ENCODE data around the gene RPL6. TPM values are rescaled to one million over a fixed set of nuclear protein-coding genes. Genes with fewer than 3 reads are reported as not detected.
"Not testable (repeated sequence)": the region's sequence is repeated elsewhere in the genome, so short reads cannot be mapped to it uniquely, and the experiment has no call there.

Gene RPL6
- total RNA-seq, 1 experiment from 2014 or later, result 969 TPM

GRCh38 chr12:112418273-112418607 is 8.8 kb upstream of the RPL6 start:
- H3K27me3 ChIP-seq (ENCODE audit: control insufficient read depth, insufficient read depth, low read length), result no peaks in the 10 kb centered on the region
- no peak for DNase-seq (ENCODE audit: low read depth, low spot score)
- H3K4me3 ChIP-seq (ENCODE audit: low read depth in 2 of 2, low read length in 2 of 2), result peak overlapping the region; percentile 89 to 94
- in situ Hi-C loops (cut with HindIII; ENCODE audit: low pct_unique_long_range_greater_than_20kb, low sequenced_read_pairs) (no loop called here), intact Hi-C loops (cut with micrococcal nuclease; ENCODE audit: unreplicated experiment) (no loop called here)
- peak overlapping the region; percentile 92 for H3K27ac ChIP-seq (ENCODE audit: low read length)
- TSS peak; percentile 99 for BruUV-seq (replicated peaks)
- POLR2A ChIA-PET, result interaction anchor here (0.6 kb wide), 1 partner anchor 321 kb away, joined by 5 read pairs; no protein-coding TSS in a partner anchor
- no peaks in the 10 kb centered on the region; the same call in 1 of the 2 replicates for H3K36me3 ChIP-seq (ENCODE audit: control insufficient read depth, insufficient read depth, low read length)
- CTCF ChIA-PET, result interaction anchor here (0.5 to 0.6 kb wide), 3 partner anchors 17 to 53 kb away, joined by 4 to 5 read pairs (median 5); no protein-coding TSS in a partner anchor
- no peaks in the 10 kb centered on the region for H3K9me3 ChIP-seq (ENCODE audit: control insufficient read depth, insufficient read depth, low read depth, low read length)
- ATAC-seq, result no peak
- 0 out of 2 replicates have a peak, but pooled peaks cover 3% of the 10 kb centered on the region for H3K4me1 ChIP-seq (ENCODE audit: control insufficient read depth, insufficient read depth, low read length)
- TF ChIP-seq TCF7L2 (IDR thresholded peaks at IDR 0.05; ENCODE audit: low read depth, low read length), result no peak
- TF ChIP-seq CTCF (IDR thresholded peaks at IDR 0.05), result no peak
- TF ChIP-seq, protein P1, sequence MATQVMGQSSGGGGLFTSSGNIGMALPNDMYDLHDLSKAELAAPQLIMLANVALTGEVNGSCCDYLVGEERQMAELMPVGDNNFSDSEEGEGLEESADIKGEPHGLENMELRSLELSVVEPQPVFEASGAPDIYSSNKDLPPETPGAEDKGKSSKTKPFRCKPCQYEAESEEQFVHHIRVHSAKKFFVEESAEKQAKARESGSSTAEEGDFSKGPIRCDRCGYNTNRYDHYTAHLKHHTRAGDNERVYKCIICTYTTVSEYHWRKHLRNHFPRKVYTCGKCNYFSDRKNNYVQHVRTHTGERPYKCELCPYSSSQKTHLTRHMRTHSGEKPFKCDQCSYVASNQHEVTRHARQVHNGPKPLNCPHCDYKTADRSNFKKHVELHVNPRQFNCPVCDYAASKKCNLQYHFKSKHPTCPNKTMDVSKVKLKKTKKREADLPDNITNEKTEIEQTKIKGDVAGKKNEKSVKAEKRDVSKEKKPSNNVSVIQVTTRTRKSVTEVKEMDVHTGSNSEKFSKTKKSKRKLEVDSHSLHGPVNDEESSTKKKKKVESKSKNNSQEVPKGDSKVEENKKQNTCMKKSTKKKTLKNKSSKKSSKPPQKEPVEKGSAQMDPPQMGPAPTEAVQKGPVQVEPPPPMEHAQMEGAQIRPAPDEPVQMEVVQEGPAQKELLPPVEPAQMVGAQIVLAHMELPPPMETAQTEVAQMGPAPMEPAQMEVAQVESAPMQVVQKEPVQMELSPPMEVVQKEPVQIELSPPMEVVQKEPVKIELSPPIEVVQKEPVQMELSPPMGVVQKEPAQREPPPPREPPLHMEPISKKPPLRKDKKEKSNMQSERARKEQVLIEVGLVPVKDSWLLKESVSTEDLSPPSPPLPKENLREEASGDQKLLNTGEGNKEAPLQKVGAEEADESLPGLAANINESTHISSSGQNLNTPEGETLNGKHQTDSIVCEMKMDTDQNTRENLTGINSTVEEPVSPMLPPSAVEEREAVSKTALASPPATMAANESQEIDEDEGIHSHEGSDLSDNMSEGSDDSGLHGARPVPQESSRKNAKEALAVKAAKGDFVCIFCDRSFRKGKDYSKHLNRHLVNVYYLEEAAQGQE (IDR thresholded peaks at IDR 0.05; ENCODE audit: insufficient read depth in 1 of 2, low read depth in 2 of 2, low read length in 1 of 2), result no peak
- no peak for TF ChIP-seq POLR2AphosphoS5 (IDR thresholded peaks at IDR 0.05; ENCODE audit: low read depth, low read length)
- TF ChIP-seq SIN3A (IDR thresholded peaks at IDR 0.05; ENCODE audit: borderline replicate concordance, insufficient read depth, low read depth, low read length), result no peak

- H3K27ac ChIP-seq (ENCODE audit: low read length); intact Hi-C loops (cut with micrococcal nuclease; ENCODE audit: unreplicated experiment); POLR2A ChIA-PET; ATAC-seq; DNase-seq (ENCODE audit: low read depth, low spot score); BruUV-seq (replicated peaks); CTCF ChIA-PET; H3K9me3 ChIP-seq (ENCODE audit: control insufficient read depth, insufficient read depth, low read depth, low read length); H3K36me3 ChIP-seq (ENCODE audit: control insufficient read depth, insufficient read depth, low read length); H3K4me3 ChIP-seq (ENCODE audit: low read depth in 2 of 2, low read length in 2 of 2); H3K4me1 ChIP-seq (ENCODE audit: control insufficient read depth, insufficient read depth, low read length); in situ Hi-C loops (cut with HindIII; ENCODE audit: low pct_unique_long_range_greater_than_20kb, low sequenced_read_pairs); H3K27me3 ChIP-seq (ENCODE audit: control insufficient read depth, insufficient read depth, low read length): not testable (repeated sequence)
These were observed 6.1 kb upstream of the RPL6 start for GRCh38 chr12:112415457-112415856.

- CTCF ChIA-PET, result no interaction called here
- H3K9me3 ChIP-seq (ENCODE audit: control insufficient read depth, insufficient read depth, low read depth, low read length), result no peaks in the 10 kb centered on the region
- BruUV-seq (replicated peaks), result no TSS peak
These were observed 4.6 kb upstream of the RPL6 start for GRCh38 chr12:112413855-112414625.

More at GRCh38 chr12:112413855-112414625, 4.6 kb upstream of the RPL6 start:
- H3K4me3 ChIP-seq (ENCODE audit: low read depth in 2 of 2, low read length in 2 of 2), result no peak overlapping the region
- intact Hi-C loops (cut with micrococcal nuclease; ENCODE audit: unreplicated experiment) (no loop called here), in situ Hi-C loops (cut with HindIII; ENCODE audit: low pct_unique_long_range_greater_than_20kb, low sequenced_read_pairs) (no loop called here)
- H3K27me3 ChIP-seq (ENCODE audit: control insufficient read depth, insufficient read depth, low read length), result no peaks in the 10 kb centered on the region
- POLR2A ChIA-PET, result interaction anchor here (0.5 to 0.6 kb wide), 2 partner anchors 259 to 599 kb away, joined by 3 read pairs; no protein-coding TSS in a partner anchor
- DNase-seq (ENCODE audit: low read depth, low spot score) (no peak), ATAC-seq (no peak)
- H3K4me1 ChIP-seq (ENCODE audit: control insufficient read depth, insufficient read depth, low read length), result 0 out of 2 replicates have a peak, but pooled peaks cover 3% of the 10 kb centered on the region
- TF ChIP-seq POLR2AphosphoS5 (IDR thresholded peaks at IDR 0.05; ENCODE audit: low read depth, low read length) (no peak), TCF7L2 (IDR thresholded peaks at IDR 0.05; ENCODE audit: low read depth, low read length) (no peak), SIN3A (IDR thresholded peaks at IDR 0.05; ENCODE audit: borderline replicate concordance, insufficient read depth, low read depth, low read length) (no peak)
- TF ChIP-seq, protein P1 (IDR thresholded peaks at IDR 0.05; ENCODE audit: insufficient read depth in 1 of 2, low read depth in 2 of 2, low read length in 1 of 2), result no peak
- H3K27ac ChIP-seq (ENCODE audit: low read length), result no peak overlapping the region
- H3K36me3 ChIP-seq (ENCODE audit: control insufficient read depth, insufficient read depth, low read length), result peaks cover under 1% of the 10 kb centered on the region; the same call in 1 of the 2 replicates

Measured in Panc1 (cell line).